ENCODE measurements around the gene OR1I1.
"Not testable (repeated sequence)": the region's sequence is repeated elsewhere in the genome, so short reads cannot be mapped to it uniquely, and the experiment has no call there.

Gene OR1I1
- total RNA-seq, result 0 to 0.39 (median 0) reads per million in 3 experiments

GRCh38 chr19:15081911-15082310, at the start of gene OR1I1:
OR1I1 (plus strand) TSS chr19:15082211; CDS start chr19:15087066, 4,855 bp downstream.
- DNase-seq, result no peak

GRCh38 chr19:15035795-15036311, 46.2 kb upstream of the OR1I1 start:
- DNase-seq, result no peak

DNA sequence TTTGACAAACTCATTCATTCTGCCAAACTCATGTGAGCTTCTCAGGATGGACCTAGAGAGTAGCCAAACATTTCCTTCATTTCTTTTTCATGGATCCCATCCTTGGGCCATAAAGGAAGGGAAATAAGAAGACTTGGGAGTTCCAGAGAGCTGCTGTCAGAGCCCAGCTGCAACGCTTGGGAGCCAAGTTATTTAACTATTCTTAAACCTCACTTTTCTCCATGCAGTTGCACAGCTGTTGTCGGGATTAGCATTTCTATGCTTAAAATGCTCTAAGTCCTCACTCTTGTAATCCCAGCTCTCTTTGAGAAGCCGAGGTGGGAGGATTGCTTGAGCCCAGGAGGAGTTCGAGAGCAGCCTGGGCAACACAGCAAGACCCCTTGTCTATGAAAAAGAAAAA, 44.4 kb upstream of the OR1I1 start:
- no peak for DNase-seq

- DNase-seq, result no peak
Observed at GRCh38 chr19:15038294-15038693, 43.7 kb upstream of the OR1I1 start.

DNA sequence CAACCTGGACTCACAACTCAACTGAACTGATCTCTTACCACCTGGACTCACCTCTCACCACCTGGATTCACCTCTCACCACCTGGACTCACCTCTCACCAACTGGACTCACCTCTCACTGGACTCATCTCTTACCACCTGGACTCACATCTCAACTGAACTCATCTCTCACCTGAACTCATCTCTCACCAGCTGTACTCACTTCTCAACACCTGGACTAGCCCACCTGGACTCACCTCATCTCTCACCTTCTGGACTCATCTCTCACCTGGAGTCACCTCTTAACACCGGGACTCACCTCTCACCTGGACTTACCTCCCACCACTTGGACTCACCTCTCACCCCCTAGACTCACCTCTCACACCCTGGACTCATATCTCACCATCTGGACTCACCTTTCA, 40.0 kb upstream of the OR1I1 start:
- DNase-seq, result no peak

DNA sequence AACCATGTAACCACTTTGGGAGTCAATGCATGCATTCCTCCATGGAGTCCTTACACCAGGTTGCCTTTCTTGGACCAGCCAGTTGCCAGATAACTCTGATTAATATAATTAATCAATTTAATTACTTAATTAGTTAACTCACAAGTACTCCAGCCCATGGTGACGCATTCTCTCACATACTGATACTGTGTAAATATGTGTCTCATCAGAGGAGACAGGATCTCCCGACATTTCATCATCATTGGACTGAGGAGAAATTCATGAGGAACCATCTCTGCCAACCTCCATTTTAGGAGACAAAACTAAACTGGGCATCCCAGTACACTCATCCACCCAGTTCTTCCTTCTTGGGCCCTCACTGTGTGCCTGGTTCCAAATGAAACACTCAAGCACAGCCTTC, 39.2 kb upstream of the OR1I1 start:
- no peak for DNase-seq

DNA sequence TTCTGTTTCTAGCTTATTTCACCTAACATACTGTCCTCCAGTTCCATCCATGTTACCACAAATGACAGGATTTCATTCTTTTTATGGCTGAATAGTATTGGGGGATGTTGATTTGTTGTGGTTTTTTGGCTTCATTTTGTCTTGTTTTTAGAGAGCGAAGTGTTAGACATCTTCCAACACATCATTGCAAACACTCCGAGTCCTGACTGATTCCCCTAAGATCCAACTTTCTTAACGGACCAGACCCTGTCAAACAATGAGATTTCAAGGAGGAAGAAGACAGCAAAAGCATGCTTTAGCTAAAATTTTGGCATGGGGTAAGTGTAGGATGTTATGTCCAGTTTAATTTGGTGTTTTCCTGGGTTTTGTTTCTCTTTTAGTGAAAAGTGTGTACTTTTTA, 36.5 kb upstream of the OR1I1 start:
- no peak for DNase-seq

DNA sequence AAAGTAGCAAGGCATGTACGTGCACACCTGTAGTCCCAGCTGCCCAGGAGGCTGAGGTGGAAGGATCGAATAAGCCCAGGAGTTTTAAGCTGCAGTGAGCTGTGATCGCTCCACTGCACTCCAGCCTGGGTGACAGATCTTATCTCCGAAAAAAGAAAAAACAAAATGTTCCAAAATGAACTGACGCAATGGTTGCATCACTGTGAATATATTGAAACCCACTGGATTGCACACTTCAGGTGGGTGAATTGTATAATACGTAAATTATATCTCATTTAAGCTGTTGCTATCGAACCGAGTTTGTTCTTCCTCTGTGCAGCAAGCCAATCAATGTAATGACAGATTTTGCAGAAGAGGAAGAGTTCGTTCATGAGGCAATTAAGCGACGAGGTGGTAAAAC, 34.3 kb upstream of the OR1I1 start:
- DNase-seq, result no peak

- DNase-seq, result no peak
Observed at GRCh38 chr19:15048128-15048527, 33.9 kb upstream of the OR1I1 start.

DNA sequence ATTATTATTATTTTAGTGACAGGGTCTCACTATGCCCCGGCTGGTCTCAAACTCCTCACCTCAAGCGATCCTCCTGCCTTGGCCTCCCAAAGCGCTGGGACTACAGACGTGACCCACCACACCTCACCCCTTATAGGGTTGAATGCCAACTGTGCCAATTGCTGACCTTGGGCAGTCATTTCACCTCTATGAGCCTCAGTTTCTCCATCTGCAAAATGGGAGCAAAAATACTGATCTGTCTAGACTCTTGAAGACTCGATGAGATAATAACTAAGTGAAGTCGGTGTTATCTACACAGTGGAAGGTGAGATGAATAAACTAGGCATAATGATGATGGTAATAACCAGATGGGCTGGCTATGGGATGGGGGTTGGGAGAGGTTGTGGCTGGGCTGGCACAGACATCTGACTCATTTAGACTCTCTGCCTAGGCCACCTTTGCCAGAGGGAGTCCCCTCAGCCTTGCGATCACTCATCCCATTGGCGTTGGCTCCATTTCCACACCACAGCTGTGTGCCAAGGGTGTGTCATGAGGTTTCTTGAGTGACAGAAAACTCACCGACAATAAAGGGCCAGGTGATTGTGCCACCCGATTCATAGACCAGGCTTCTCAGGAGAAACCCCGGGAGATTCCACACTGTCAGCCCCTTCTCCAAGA, 33.0 kb upstream of the OR1I1 start, which contains the start of gene CASP14:
CASP14 (plus strand) TSS at position 596 of the 657 bp plus-strand sequence. CDS start 2,772 bp downstream, outside the sequence.
- DNase-seq, result no peak

- DNase-seq, result no peak
Observed at GRCh38 chr19:15050639-15051038, 31.4 kb upstream of the OR1I1 start.

- DNase-seq, result no peak
Observed at GRCh38 chr19:15062036-15062435, 20.0 kb upstream of the OR1I1 start.

GRCh38 chr19:15070386-15070785, 11.6 kb upstream of the OR1I1 start:
- DNase-seq, result not testable (repeated sequence)

DNA sequence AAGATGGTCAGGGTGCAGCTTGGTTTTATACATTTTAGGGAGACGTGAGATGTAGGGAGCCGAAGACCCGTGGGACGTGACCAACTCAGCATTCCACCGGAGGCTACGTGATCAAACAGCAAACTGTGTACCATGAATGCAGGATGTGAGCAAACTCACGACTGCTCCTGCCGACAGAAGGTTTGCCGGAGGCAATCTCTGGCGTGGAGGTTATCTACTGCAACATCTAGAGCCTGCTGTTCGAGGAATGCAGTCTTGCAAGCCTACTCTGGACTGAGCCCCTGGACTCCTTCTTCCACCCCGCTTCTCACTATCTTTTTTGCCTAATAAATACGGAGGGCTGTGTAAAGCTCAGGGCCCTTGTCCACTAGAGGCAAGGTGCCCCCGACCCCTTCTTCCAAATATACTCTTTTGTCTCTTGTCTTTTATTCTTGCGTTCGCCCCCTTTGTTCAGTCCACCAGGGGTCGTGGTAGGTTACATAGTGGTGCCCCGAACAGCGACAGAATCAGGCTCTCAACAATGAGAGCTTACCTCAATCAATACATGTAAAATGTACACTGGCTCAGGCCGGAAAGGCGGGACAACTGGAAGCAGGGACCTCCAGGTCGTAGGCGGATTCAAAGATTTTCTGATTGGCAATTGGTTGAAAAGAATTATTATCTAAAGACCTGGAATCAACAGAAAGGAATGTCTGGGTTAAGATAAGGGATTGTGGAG, 8.9 kb upstream of the OR1I1 start:
- DNase-seq, result no peak

DNA sequence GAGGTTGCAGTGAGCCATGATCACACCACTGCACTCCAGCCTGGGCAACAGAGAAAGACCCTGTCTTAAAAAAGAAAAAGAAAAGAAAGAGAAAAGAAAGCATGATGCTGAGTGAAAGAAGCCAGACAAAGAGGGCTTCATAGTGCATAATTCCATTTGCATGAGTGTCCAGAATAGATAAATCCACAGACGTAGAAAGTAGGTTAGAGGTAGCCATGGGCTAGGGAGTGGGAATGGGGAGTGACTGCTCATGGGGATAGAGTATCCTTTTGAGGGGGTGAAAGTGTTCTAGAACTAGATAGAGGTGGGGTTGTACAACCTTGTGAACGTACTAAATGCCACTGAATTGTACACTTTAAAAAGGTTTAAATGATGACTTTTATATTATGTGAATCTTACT, 7.6 kb upstream of the OR1I1 start:
- no peak for DNase-seq

DNA sequence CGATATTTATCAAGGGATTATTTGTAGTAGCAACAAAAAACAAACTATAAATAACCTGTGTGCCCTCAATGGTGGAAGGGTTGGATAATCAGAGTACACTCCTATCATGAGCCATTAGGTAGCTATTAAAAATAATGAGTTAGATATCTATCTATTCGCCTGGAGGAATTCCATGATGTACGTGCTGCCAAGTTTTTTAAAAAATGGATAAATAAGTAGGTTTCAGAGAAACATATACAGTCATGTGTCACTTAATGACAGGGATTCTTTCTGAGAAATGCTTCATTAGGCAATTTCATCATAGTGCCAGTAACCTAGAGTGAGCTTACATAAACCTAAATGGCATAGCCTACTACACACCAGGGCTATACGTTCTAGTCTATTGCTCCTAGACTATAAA, 6.2 kb upstream of the OR1I1 start:
- DNase-seq, result no peak

- DNase-seq, result not testable (repeated sequence)
Observed at GRCh38 chr19:15080002-15080401, 2.0 kb upstream of the OR1I1 start.

- DNase-seq, result no peak
Observed at GRCh38 chr19:15087182-15087581, 5.2 kb downstream of the OR1I1 start.

DNA sequence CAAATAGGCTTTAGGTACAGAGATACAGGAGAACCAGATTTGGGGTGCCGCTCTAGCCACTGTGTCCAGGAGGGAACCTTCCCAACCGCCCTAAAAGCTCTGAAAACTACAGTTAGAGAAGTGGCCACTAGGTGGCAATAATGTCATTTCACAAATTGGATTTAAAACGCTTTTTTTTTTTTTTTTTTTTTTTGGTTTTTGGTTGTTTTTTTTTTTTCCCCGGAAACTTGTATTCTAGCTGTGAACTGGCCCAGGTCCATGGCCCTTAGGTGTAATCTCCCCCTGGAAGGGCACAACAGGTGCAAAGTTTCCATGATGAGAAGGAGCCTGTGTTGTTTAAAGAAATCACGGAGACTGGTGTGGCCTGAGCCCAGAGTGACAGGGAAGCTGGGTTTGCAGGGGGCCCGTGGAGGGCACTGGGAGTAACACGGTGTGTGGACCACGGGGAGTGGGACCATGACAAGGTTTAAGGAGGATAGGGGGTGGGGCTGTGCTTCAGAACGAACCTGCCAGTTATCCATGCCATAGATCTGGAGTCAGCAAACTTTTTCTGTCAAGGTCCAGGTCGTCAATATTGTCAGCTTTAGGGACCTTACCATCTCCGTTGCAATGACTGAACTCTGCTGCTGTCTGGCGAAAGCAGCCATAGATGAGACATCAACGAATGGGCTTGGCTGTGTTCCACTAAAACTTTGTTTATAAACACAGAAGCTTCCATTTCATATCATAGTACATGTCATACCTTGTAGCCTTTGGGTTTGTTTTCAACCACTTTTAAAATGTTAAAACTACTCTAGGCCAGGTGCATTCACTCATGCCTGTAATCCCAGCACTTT, 10.1 kb downstream of the OR1I1 start:
- DNase-seq, result peak; percentile 58

DNA sequence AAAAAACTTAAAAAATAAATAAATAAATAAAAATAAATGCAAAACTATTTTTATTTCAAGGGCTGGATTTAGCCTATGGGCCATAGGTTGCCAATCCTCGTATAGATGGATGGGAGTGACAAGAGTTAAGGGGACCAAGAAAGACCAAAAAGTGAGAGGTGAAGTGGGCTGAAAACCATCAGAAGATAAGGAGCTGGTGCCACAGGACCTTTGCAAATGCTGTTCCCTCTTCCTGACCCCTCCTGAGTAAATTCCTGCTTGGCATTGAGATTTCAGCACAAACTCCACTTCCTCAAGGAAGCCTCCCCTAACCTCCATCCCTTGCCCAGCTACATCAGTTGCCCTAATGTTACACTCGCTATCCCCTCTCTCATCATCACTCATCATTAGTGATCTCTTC, 11.0 kb downstream of the OR1I1 start:
- DNase-seq, result no peak

- no peak for DNase-seq
Observed at GRCh38 chr19:15096223-15096622, 14.2 kb downstream of the OR1I1 start.

DNA sequence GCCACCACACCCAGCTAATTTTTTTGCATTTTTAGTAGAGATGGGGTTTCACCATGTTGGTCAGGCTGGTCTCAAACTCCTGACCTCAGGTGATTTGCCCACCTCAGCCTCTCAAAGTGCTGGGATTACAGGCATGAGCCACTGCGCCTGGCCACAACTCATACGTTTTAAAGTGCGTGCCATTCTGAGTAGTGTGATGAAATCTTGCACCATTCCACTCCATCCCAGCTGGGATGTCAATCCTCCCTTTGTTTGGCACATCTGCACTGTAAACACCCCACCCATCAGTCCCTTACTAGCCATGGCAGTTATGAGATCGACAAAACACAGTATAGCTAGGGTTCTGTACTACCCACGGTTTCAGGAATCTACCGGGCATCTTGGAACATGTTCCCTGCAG, 16.0 kb downstream of the OR1I1 start:
- DNase-seq, result not testable (repeated sequence)

- DNase-seq, result no peak
Observed at GRCh38 chr19:15098460-15098859, 16.4 kb downstream of the OR1I1 start.
